Motor neuron (in vitro differentiated cells): ENCODE measurements around the gene TAF1A. TPM values are rescaled to one million over a fixed set of nuclear protein-coding genes. Genes with fewer than 3 reads are reported as not detected.

Experiments used
- ATAC-seq, 8 experiments: fragments of 200-7000 bp; cut with Tn5 transposase; replicated peaks in 6 of 8; 2 replicates each; pipeline ENCODE4 v1.8.0; 2021; ENCODE audit warnings: mild to moderate bottlenecking in 8 of 8, moderate library complexity in 8 of 8
- H3K27ac ChIP-seq, 2 donors: fragments of 250-450 bp; sonication (Bioruptor Pico); 2 replicates each; pipeline ENCODE4 v1.9.0; 2021; ENCODE audit warnings: antibody characterized with exemption in 2 of 2, mild to moderate bottlenecking in 2 of 2, moderate library complexity in 1 of 2
- H3K4me1 ChIP-seq, 2 donors: fragments of 250-450 bp; sonication (Bioruptor Pico); replicated peaks in 1 of 2; 2 replicates each; pipeline ENCODE4 v1.6.1; 2021; ENCODE audit warnings: antibody characterized with exemption in 2 of 2, mild to moderate bottlenecking in 2 of 2, moderate library complexity in 1 of 2
- H3K4me3 ChIP-seq, 5 donors: fragments of 250-450 bp; sonication (Bioruptor Pico); 2 replicates each; pipeline ENCODE4 v1.9.0; 2021; ENCODE audit warnings: antibody characterized with exemption in 5 of 5, mild to moderate bottlenecking in 5 of 5, moderate library complexity in 4 of 5
- WGBS, 10 experiments: fragments of 450-650 bp; shearing (Covaris generic); methylation state at CpG; one replicate each; pipeline ENCODE4 v1.0.0; 2022; 5-methylcytosine and 5-hydroxymethylcytosine counted together
- in situ Hi-C, 9 experiments: fragments of 400-800 bp; cut with MboI; loops; one replicate each; pipeline ENCODE4 v1.15.0; 2021; ENCODE audit warnings: low sequenced_read_pairs in 9 of 9, low pct_unique_long_range_greater_than_20kb in 2 of 9; ENCODE audit not compliant: unreplicated experiment in 9 of 9
- total RNA-seq, 8 experiments: library from RNA; unstranded; fragments of 300-600 nt; gene quantifications; 2 replicates each; pipeline versions ENCODE4 v1.2.3 to v1.2.4, GENCODE V29; 2022

Gene TAF1A
- total RNA-seq, result 10 to 100 TPM; 12.0 to 30.4 (median 19.4) TPM

GRCh38 chr1:222589462-222590302, at the start of gene TAF1A:
TSS of gene TAF1A (minus strand) at chr1:222589933.
- in situ Hi-C loops, result no loop called here
- peak; percentile 95 to 100 (median 100) for ATAC-seq

GRCh38 chr1:222634180-222635013, 44.7 kb upstream of the TAF1A start:
- Histone ChIP-seq H3K4me1 (no peaks in the 10 kb centered on the region), H3K27ac (no peak overlapping the region), H3K4me3 (no peak overlapping the region)
- in situ Hi-C loops, result loop anchor here in 7 of 9 experiments (10.0 to 25.0 kb wide), 2 partner anchors 170 to 172 kb away; no protein-coding TSS in a partner anchor
- ATAC-seq, result peak; percentile 60 to 80 (median 73)
- WGBS, 10 experiments, result 22 to 100% (median 40%) methylated on average over 1 to 7 of the region's 7 CpGs

More at GRCh38 chr1:222589462-222590302, at the start of gene TAF1A:
- WGBS, 10 experiments, result 0 to 2% (median 1%) methylated on average over 1 to 40 of the region's 41 CpGs
- H3K4me3 ChIP-seq, result peak within 1 kb of the TSS; percentile 51 to 86 (median 72)
- H3K27ac ChIP-seq, result peak within 1 kb of the TSS; percentile 40 to 87
- peaks cover 6 to 18% of the 10 kb centered on the region in 2 donors for H3K4me1 ChIP-seq

- in situ Hi-C loops, result loop anchor here in 7 of 9 experiments (10.0 to 25.0 kb wide), 2 partner anchors 168 to 170 kb away; no protein-coding TSS in a partner anchor
- no peaks in the 10 kb centered on the region for H3K4me1 ChIP-seq
- 38 to 94% (median 87%) methylated on average over 1 to 2 of the region's 2 CpGs; no CpG with 5 or more reads in 3 of the 10 experiments for WGBS, 10 experiments
- H3K4me3 ChIP-seq, result no peak overlapping the region
- no peak overlapping the region for H3K27ac ChIP-seq
- ATAC-seq, result no peak
Observed at GRCh38 chr1:222632749-222633148, 43.0 kb upstream of the TAF1A start.

GRCh38 chr1:222631611-222632208, 42.0 kb upstream of the TAF1A start:
- no peaks in the 10 kb centered on the region for H3K4me1 ChIP-seq
- in situ Hi-C loops, result loop anchor here in 7 of 9 experiments (10.0 to 25.0 kb wide), 2 partner anchors 167 to 169 kb away; no protein-coding TSS in a partner anchor
- ATAC-seq, result peak in 3 of 8 experiments; percentile 69 to 91 (median 74)
- H3K27ac ChIP-seq, result no peak overlapping the region
- H3K4me3 ChIP-seq, result no peak overlapping the region
- 40 to 100% (median 93%) methylated on average over 1 to 3 of the region's 3 CpGs; no CpG with 5 or more reads in 2 of the 10 experiments for WGBS, 10 experiments

GRCh38 chr1:222629921-222630535, 40.3 kb upstream of the TAF1A start:
- H3K4me3 ChIP-seq, result no peak overlapping the region
- in situ Hi-C loops, result loop anchor here in 7 of 9 experiments (10.0 to 25.0 kb wide), 2 partner anchors 165 to 168 kb away; no protein-coding TSS in a partner anchor
- no peak for ATAC-seq
- H3K27ac ChIP-seq, result no peak overlapping the region
- 87 to 100% (median 92%) methylated on average over 2 to 7 of the region's 7 CpGs; no CpG with 5 or more reads in 1 of the 10 experiments for WGBS, 10 experiments
- H3K4me1 ChIP-seq, result no peaks in the 10 kb centered on the region

- no peak overlapping the region for H3K4me3 ChIP-seq
- ATAC-seq, result peak in 1 of 8 experiments; percentile 67
- H3K27ac ChIP-seq, result no peak overlapping the region
- in situ Hi-C loops, result loop anchor here in 4 of 9 experiments (25.0 kb wide), 1 partner anchor 165 kb away; no protein-coding TSS in a partner anchor
- 0 to 100% (median 84%) methylated on average over 1 to 6 of the region's 6 CpGs for WGBS, 10 experiments
- no peaks in the 10 kb centered on the region for H3K4me1 ChIP-seq
Observed at GRCh38 chr1:222627232-222627631, 37.5 kb upstream of the TAF1A start.

- ATAC-seq, result no peak
- H3K4me1 ChIP-seq, result peaks cover 7 to 8% of the 10 kb centered on the region in 2 donors
- H3K27ac ChIP-seq, result no peak overlapping the region
- in situ Hi-C loops, result no loop called here
- WGBS, 10 experiments, result 80 to 100% (median 92%) methylated on average over 3 to 7 of the region's 7 CpGs
- H3K4me3 ChIP-seq, result no peak overlapping the region
Observed at GRCh38 chr1:222624214-222624613, 34.5 kb upstream of the TAF1A start.

- H3K4me1 ChIP-seq, result peaks cover 7 to 9% of the 10 kb centered on the region in 2 donors
- in situ Hi-C loops, result no loop called here
- H3K4me3 ChIP-seq, result no peak overlapping the region
- ATAC-seq, result no peak
- no peak overlapping the region for H3K27ac ChIP-seq
Observed at GRCh38 chr1:222623458-222623857, 33.7 kb upstream of the TAF1A start.

GRCh38 chr1:222622765-222623164, 33.0 kb upstream of the TAF1A start:
- H3K27ac ChIP-seq, result no peak overlapping the region
- 60 to 100% (median 93%) methylated on average over 1 to 5 of the region's 5 CpGs for WGBS, 10 experiments
- peaks cover 7 to 9% of the 10 kb centered on the region in 2 donors for H3K4me1 ChIP-seq
- no peak for ATAC-seq
- in situ Hi-C loops, result no loop called here
- H3K4me3 ChIP-seq, result no peak overlapping the region

- ATAC-seq, result no peak
- WGBS, 10 experiments, result 17 to 100% (median 62%) methylated on average over 1 to 2 of the region's 2 CpGs
- H3K4me3 ChIP-seq, result no peak overlapping the region
- in situ Hi-C loops, result no loop called here
- H3K27ac ChIP-seq, result no peak overlapping the region
- H3K4me1 ChIP-seq, result peaks cover 10 to 15% of the 10 kb centered on the region in 2 donors
Observed at GRCh38 chr1:222620566-222620965, 30.8 kb upstream of the TAF1A start.

GRCh38 chr1:222618880-222619596, 29.3 kb upstream of the TAF1A start:
- in situ Hi-C loops, result no loop called here
- 5 to 41% (median 23%) methylated on average over 2 to 18 of the region's 20 CpGs for WGBS, 10 experiments
- Histone ChIP-seq H3K27ac (peak overlapping the region in 1 of 2 donors; percentile 89), H3K4me1 (peaks cover 10 to 15% of the 10 kb centered on the region in 2 donors), H3K4me3 (peak overlapping the region; percentile 90 to 100 (median 97))
- peak in 4 of 8 experiments; percentile 3 to 13 (median 12) for ATAC-seq
